ENCODE measurements around the gene YRDC. TPM values are rescaled to one million over a fixed set of nuclear protein-coding genes. Genes with fewer than 3 reads are reported as not detected.

Gene YRDC
- polyA plus RNA-seq, 1 donor from 2014 or later: 34.1 TPM

DNA sequence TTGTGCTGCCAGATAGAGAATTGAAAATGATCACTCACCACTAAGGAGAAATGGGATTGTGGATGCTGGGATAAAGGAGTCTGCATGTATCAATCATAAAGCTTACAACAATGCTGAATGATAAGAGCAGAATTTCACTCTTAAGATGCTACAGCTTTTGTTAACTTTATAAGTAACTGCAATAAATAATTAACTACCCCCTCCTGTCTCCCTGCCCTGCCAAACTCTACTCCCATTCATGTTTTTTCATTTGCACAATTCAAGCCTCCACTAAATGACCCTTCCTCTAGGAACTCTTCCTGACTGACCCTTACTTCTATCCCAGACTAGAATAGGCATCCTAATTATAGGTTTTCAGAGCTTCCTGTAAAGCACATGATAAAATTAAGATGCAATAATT lies 36.5 kb upstream of the YRDC start:
- no peaks in the 10 kb centered on the region for H3K27me3 ChIP-seq (ENCODE audit: insufficient read depth, low read depth, low read length)
- no peaks in the 10 kb centered on the region for H4K20me1 ChIP-seq (ENCODE audit: insufficient read depth)
- peaks cover 18% of the 10 kb centered on the region for H3K79me2 ChIP-seq (replicated peaks; ENCODE audit: insufficient read depth, low read length)
- no peaks in the 10 kb centered on the region for H3K9me2 ChIP-seq (ENCODE audit: insufficient read depth, low read length)
- H2AFZ ChIP-seq (ENCODE audit: low read depth, low read length): no peak overlapping the region
- no peaks in the 10 kb centered on the region for H3K9me3 ChIP-seq (ENCODE audit: low read length)
- no peaks in the 10 kb centered on the region for H3K36me3 ChIP-seq (ENCODE audit: insufficient read depth, low read length)
- H3F3A ChIP-seq (ENCODE audit: insufficient read depth, low read length, poor library complexity, severe bottlenecking): no peaks in the 10 kb centered on the region
- H3K27ac ChIP-seq (ENCODE audit: low read length): no peak overlapping the region
- H3K4me2 ChIP-seq (ENCODE audit: low read length): no peak overlapping the region
- TF ChIP-seq RAD21 (conservative IDR thresholded peaks at IDR 0.05) (no peak), EZH2 (IDR thresholded peaks at IDR 0.05; ENCODE audit: borderline replicate concordance, insufficient read depth, low read length, poor library complexity, severe bottlenecking) (no peak), MXI1 (conservative IDR thresholded peaks at IDR 0.05; ENCODE audit: poor library complexity, severe bottlenecking) (no peak), EP300 (conservative IDR thresholded peaks at IDR 0.05; ENCODE audit: poor library complexity, severe bottlenecking) (no peak), TAF1 (IDR thresholded peaks at IDR 0.05; ENCODE audit: low read depth) (no peak), POLR2AphosphoS5 (IDR thresholded peaks at IDR 0.05) (no peak), SMC3 (conservative IDR thresholded peaks at IDR 0.05; ENCODE audit: poor library complexity) (no peak)
- TF ChIP-seq, protein P1, sequence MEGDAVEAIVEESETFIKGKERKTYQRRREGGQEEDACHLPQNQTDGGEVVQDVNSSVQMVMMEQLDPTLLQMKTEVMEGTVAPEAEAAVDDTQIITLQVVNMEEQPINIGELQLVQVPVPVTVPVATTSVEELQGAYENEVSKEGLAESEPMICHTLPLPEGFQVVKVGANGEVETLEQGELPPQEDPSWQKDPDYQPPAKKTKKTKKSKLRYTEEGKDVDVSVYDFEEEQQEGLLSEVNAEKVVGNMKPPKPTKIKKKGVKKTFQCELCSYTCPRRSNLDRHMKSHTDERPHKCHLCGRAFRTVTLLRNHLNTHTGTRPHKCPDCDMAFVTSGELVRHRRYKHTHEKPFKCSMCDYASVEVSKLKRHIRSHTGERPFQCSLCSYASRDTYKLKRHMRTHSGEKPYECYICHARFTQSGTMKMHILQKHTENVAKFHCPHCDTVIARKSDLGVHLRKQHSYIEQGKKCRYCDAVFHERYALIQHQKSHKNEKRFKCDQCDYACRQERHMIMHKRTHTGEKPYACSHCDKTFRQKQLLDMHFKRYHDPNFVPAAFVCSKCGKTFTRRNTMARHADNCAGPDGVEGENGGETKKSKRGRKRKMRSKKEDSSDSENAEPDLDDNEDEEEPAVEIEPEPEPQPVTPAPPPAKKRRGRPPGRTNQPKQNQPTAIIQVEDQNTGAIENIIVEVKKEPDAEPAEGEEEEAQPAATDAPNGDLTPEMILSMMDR (IDR thresholded peaks at IDR 0.05; ENCODE audit: poor library complexity, severe bottlenecking): no peak
- TF ChIP-seq, protein P2, sequence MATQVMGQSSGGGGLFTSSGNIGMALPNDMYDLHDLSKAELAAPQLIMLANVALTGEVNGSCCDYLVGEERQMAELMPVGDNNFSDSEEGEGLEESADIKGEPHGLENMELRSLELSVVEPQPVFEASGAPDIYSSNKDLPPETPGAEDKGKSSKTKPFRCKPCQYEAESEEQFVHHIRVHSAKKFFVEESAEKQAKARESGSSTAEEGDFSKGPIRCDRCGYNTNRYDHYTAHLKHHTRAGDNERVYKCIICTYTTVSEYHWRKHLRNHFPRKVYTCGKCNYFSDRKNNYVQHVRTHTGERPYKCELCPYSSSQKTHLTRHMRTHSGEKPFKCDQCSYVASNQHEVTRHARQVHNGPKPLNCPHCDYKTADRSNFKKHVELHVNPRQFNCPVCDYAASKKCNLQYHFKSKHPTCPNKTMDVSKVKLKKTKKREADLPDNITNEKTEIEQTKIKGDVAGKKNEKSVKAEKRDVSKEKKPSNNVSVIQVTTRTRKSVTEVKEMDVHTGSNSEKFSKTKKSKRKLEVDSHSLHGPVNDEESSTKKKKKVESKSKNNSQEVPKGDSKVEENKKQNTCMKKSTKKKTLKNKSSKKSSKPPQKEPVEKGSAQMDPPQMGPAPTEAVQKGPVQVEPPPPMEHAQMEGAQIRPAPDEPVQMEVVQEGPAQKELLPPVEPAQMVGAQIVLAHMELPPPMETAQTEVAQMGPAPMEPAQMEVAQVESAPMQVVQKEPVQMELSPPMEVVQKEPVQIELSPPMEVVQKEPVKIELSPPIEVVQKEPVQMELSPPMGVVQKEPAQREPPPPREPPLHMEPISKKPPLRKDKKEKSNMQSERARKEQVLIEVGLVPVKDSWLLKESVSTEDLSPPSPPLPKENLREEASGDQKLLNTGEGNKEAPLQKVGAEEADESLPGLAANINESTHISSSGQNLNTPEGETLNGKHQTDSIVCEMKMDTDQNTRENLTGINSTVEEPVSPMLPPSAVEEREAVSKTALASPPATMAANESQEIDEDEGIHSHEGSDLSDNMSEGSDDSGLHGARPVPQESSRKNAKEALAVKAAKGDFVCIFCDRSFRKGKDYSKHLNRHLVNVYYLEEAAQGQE (IDR thresholded peaks at IDR 0.05; ENCODE audit: borderline replicate concordance): no peak
- H3K9ac ChIP-seq (ENCODE audit: low read length): no peak overlapping the region
- H3K4me3 ChIP-seq (ENCODE audit: low read length): no peak overlapping the region

DNA sequence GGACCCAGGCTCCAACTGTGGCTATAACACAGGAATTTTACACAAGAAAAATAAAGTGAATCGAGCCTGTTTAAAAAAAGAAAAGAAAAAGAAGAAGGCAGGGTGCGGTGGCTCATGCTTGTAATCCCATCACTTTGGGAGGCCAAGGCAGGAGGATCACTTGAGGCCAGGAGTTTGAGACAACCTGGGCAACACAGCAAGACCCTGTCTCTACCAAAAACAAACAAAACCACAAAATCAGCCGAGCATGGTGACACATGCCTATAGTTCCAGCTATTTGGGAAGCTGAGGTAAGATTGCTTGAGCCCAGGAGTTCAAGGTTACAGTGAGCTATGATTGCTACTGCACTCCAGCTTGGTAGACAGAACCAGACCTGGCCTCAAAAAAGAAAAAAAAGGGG lies 33.6 kb upstream of the YRDC start:
- Histone ChIP-seq H3K4me3 (ENCODE audit: low read length) (no peak overlapping the region), H3K9ac (ENCODE audit: low read length) (no peak overlapping the region), H3K27ac (ENCODE audit: low read length) (no peak overlapping the region), H3K36me3 (ENCODE audit: insufficient read depth, low read length) (peaks cover 8% of the 10 kb centered on the region), H3K4me2 (ENCODE audit: low read length) (no peak overlapping the region), H3K79me2 (replicated peaks; ENCODE audit: insufficient read depth, low read length) (peaks cover 3% of the 10 kb centered on the region), H3F3A (ENCODE audit: insufficient read depth, low read length, poor library complexity, severe bottlenecking) (no peaks in the 10 kb centered on the region), H2AFZ (ENCODE audit: low read depth, low read length) (no peak overlapping the region), H3K9me2 (ENCODE audit: insufficient read depth, low read length) (no peaks in the 10 kb centered on the region), H4K20me1 (ENCODE audit: insufficient read depth) (no peaks in the 10 kb centered on the region), H3K27me3 (ENCODE audit: insufficient read depth, low read depth, low read length) (no peaks in the 10 kb centered on the region), H3K9me3 (ENCODE audit: low read length) (no peaks in the 10 kb centered on the region)
- TF ChIP-seq TAF1 (IDR thresholded peaks at IDR 0.05; ENCODE audit: low read depth) (no peak), EZH2 (IDR thresholded peaks at IDR 0.05; ENCODE audit: borderline replicate concordance, insufficient read depth, low read length, poor library complexity, severe bottlenecking) (no peak), RAD21 (conservative IDR thresholded peaks at IDR 0.05) (no peak), POLR2AphosphoS5 (IDR thresholded peaks at IDR 0.05) (no peak), SMC3 (conservative IDR thresholded peaks at IDR 0.05; ENCODE audit: poor library complexity) (no peak), MXI1 (conservative IDR thresholded peaks at IDR 0.05; ENCODE audit: poor library complexity, severe bottlenecking) (no peak)
- TF ChIP-seq, protein P1 (IDR thresholded peaks at IDR 0.05; ENCODE audit: poor library complexity, severe bottlenecking): no peak

All from neural cell (in vitro differentiated cells).